ENCODE data around the gene PARD3B. TPM values are rescaled to one million over a fixed set of nuclear protein-coding genes. Genes with fewer than 3 reads are reported as not detected.

Gene PARD3B
- total RNA-seq, 1 experiment from 2014 or later, result 3.6 TPM

GRCh38 chr2:204535764-204536163, 9.5 kb upstream of the PARD3B start:
- no peaks in the 10 kb centered on the region for H3K4me1 ChIP-seq (ENCODE audit: control insufficient read depth, insufficient read depth, low read length)
- intact Hi-C loops (cut with micrococcal nuclease; ENCODE audit: unreplicated experiment), result no loop called here
- ATAC-seq, result no peak
- BruUV-seq (replicated peaks), result no TSS peak
- no peak overlapping the region for H3K4me3 ChIP-seq (ENCODE audit: low read depth in 2 of 2, low read length in 2 of 2)
- no peaks in the 10 kb centered on the region for H3K9me3 ChIP-seq (ENCODE audit: control insufficient read depth, insufficient read depth, low read depth, low read length)
- ChIA-PET CTCF (no interaction called here), POLR2A (no interaction called here)
- H3K36me3 ChIP-seq (ENCODE audit: control insufficient read depth, insufficient read depth, low read length), result no peaks in the 10 kb centered on the region
- TF ChIP-seq CTCF (IDR thresholded peaks at IDR 0.05), result no peak
- TF ChIP-seq TCF7L2 (IDR thresholded peaks at IDR 0.05; ENCODE audit: low read depth, low read length), result no peak
- TF ChIP-seq SIN3A (IDR thresholded peaks at IDR 0.05; ENCODE audit: borderline replicate concordance, insufficient read depth, low read depth, low read length), result no peak
- TF ChIP-seq REST (IDR thresholded peaks at IDR 0.05; ENCODE audit: insufficient read depth in 1 of 2, low read depth in 2 of 2, low read length in 1 of 2), result no peak
- no peaks in the 10 kb centered on the region for H3K27me3 ChIP-seq (ENCODE audit: control insufficient read depth, insufficient read depth, low read length)
- in situ Hi-C loops (cut with HindIII; ENCODE audit: low pct_unique_long_range_greater_than_20kb, low sequenced_read_pairs), result no loop called here
- no peak overlapping the region for H3K27ac ChIP-seq (ENCODE audit: low read length)
- no peak for DNase-seq (ENCODE audit: low read depth, low spot score)

GRCh38 chr2:204538182-204539018, 6.9 kb upstream of the PARD3B start:
- Histone ChIP-seq H3K4me1 (ENCODE audit: control insufficient read depth, insufficient read depth, low read length) (no peaks in the 10 kb centered on the region), H3K4me3 (ENCODE audit: low read depth in 2 of 2, low read length in 2 of 2) (no peak overlapping the region), H3K9me3 (ENCODE audit: control insufficient read depth, insufficient read depth, low read depth, low read length) (no peaks in the 10 kb centered on the region), H3K27ac (ENCODE audit: low read length) (no peak overlapping the region), H3K36me3 (ENCODE audit: control insufficient read depth, insufficient read depth, low read length) (no peaks in the 10 kb centered on the region), H3K27me3 (ENCODE audit: control insufficient read depth, insufficient read depth, low read length) (no peaks in the 10 kb centered on the region)
- CTCF ChIA-PET, result no interaction called here
- BruUV-seq (replicated peaks), result no TSS peak
- intact Hi-C loops (cut with micrococcal nuclease; ENCODE audit: unreplicated experiment), result no loop called here
- no peak for TF ChIP-seq SIN3A (IDR thresholded peaks at IDR 0.05; ENCODE audit: borderline replicate concordance, insufficient read depth, low read depth, low read length)
- TF ChIP-seq TCF7L2 (IDR thresholded peaks at IDR 0.05; ENCODE audit: low read depth, low read length), result no peak
- no peak for TF ChIP-seq REST (IDR thresholded peaks at IDR 0.05; ENCODE audit: insufficient read depth in 1 of 2, low read depth in 2 of 2, low read length in 1 of 2)
- TF ChIP-seq POLR2AphosphoS5 (IDR thresholded peaks at IDR 0.05; ENCODE audit: low read depth, low read length), result no peak
- TF ChIP-seq CTCF (IDR thresholded peaks at IDR 0.05), result no peak
- POLR2A ChIA-PET, result interaction anchor here (0.6 kb wide), 1 partner anchor 477 kb away, joined by 3 read pairs; no protein-coding TSS in a partner anchor
- DNase-seq (ENCODE audit: low read depth, low spot score) (no peak), ATAC-seq (no peak)
- in situ Hi-C loops (cut with HindIII; ENCODE audit: low pct_unique_long_range_greater_than_20kb, low sequenced_read_pairs), result no loop called here

Data from Panc1 (cell line).